Stimulated activated CD8-positive, alpha-beta memory T cell treated with anti-CD3 and anti-CD28 coated beads, Interleukin-4, amount 100 ng/mL, for 48 hours (primary cell): ENCODE results near the gene CCR9.

Source experiments
- DNase-seq: peaks from one replicate; pipeline ENCODE4 v3.0.0-alpha.2; 2020

Gene CCR9

DNA sequence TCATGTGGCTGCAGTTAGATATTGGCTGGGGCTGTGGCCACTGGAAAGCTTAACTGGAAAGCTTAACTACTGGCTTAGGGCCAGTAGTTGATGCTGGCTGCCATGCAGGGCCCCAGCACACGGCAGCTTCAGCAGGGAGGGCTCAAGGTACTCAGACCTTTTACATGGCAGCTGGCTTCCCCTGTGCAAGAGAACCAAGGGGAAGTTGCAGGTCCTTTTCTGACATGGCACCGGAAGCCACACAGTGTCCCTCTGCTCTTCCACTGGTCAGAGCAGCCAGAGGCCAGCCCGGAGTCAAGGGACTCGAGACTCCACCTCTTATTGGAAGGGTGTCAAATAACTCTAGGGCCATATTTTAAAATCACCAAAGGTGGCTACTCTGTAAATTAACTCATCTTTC lies 24.5 kb downstream of the CCR9 start:
- DNase-seq = no peak

DNA sequence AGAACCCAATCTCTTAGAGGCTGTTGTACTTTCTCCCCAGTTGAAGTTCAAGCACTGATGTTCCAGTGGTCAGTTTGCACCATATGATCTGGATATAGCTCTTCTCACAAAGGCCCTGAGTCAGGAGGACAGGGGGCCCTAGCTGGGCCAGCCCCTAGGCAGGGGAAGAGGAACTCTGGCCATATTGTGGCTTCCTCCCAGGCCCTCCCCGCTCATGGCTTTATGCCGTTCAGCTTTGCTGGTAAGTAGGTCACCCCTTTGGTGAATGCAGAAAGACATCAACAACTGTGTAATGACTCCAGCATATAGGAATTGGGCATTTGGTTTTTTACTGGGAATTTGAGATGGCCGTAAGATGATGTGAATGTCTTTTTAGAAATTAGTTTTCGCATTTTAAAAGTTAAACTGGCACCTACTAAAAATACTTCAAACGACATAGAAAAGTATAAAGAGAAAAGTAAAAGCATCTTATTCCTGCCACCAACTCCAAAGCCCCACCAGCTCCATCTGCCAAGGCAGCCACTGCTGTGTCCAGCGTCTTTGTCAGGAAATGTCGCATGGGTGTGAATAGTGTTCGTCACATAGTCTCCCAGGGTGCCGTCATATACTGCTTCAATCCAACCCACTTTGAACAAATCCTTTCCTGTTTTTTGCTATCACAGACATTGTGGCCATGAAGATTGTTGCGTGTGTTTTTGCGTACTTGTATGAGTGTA lies 25.3 kb downstream of the CCR9 start:
- no peak for DNase-seq

DNA sequence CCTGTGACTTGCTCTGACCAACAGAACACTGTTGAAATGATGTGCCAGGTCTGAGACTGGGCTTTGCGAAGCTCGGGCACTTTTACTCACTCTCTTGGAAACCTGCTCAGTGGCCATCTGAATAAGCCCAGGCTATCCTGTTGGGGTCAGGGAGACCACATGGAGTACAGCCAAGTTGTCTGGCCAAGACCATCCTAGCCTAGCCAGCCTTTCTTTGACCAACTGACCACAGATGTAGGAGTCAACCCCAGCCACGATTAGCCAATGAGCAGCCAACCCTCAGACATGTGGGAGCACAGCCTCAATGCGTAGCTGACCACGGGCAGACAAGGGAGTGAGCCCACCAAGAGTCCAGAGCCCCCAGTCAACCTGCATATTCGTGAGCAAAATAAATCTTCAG lies 26.1 kb downstream of the CCR9 start:
- no peak for DNase-seq

DNA sequence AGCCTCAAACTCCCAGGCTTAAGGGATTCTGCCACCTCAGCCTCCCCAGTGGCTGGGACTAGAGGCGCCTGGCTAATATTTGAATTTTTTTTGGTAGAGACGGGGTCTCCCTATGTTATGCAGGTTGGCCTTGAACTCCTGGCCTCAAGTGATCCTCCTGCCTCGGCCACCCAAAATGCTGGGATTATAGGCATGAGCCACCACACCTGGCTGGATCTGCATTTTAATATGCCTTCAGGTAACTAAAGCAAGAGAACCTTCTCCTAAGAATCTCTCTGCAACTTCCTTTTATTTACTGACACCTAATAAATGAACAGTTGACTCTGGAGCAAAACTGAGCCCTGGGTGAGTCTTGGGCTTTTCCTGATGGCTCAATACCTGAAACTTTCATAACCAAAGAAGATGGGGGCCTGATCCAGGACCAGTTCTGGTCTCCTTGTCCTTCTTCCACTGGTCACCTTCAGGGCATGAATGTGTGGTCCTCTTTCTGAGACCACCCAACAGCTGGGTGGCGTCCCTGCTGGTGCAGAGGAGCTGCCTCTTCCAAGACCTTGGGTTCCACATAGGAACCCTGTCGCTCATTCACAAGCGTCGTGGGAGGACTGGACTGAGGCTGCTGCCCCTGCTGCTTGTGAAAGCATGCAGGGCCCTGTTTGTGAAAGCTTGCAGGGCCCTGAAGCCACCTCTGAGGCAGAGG lies 28.2 kb downstream of the CCR9 start:
- no peak for DNase-seq

DNA sequence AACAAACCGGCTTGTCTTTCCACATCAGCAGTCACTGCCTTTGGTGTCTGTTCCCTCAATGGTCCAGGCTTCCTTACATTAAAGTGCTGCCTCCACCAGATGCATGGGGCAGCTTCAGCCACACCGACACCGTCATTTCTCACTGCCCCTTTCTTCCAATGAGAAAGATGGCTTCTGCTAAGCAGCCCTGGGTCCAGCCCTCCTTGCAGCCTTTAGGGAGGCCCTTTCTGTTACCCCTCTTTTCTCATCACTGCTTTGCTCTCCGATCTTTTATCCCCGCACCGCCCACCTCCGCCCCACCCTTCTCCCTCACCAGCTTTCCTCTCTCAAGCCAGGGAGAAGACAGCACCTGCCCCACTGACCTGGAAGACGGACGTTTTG lies 28.7 kb downstream of the CCR9 start:
- no peak for DNase-seq

DNA sequence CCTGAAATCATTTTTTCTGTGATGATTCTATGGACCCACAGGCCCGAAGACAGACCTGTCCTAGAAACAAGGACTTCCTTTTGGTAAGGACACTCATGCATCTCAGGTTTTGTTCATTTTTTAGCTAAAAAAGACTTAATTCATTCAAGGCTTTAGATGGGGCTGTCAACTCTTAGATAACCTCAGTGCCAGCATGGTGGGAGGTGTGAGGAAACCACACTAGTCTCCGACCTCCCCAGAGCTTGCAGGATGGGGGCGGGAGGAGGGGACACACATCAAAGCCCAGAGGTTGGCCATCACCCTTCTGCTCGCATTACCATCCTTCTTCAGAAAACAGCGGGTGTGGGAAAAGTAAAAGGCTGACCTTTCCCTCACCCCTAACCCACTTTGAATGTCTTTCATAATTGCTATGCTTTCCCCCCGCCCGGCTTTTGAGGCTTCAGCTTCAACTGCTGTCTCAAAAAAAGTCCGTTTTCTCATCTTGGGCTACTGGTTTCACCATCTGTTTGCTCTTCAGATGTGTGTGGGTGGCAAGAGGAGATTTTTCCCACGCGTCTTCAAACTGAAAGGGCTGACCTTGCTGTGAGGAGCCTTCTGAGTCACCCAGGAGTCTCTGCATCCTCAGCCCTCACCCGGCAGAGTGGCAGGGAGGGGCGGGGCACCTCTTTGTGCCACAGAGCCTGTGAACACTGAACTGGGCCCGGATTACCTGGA lies 29.3 kb downstream of the CCR9 start:
- peak; percentile 88 for DNase-seq

DNA sequence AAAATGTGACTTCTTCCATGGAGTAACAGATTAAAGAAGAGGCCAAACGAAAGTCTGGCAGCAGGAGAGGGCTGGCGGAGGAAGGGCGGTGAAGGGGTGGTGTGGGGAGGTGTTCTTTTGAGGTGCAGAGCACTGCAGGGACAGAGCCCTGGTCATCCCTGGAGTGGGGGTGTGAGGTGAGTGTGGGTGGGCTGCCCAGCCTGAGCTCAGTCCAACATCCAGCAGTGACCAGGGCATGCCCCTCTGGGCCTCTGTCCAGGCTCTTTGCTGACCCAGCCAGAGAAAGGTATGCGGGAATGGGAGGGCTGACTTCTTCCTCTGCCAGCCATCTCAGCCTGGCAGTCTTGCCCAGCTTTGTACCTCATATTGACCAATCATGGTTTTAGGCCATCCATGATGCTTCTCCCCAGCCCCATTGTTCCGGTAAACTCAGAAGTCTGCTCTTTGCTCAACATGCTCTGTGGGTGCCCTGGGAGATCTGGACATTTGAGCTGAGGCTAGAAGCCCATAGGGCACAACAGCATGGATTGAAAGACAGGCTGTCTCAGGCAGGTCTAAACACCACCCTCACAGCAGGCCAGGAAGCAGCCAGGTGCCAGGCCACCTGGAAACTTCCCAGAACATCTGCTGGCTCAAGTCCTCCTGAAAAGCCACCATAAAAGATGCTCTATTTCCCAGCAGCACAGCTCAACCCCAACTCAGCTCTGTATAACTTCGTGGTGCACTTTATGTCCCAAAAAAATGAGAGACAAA lies 31.0 kb downstream of the CCR9 start:
- DNase-seq = no peak

DNA sequence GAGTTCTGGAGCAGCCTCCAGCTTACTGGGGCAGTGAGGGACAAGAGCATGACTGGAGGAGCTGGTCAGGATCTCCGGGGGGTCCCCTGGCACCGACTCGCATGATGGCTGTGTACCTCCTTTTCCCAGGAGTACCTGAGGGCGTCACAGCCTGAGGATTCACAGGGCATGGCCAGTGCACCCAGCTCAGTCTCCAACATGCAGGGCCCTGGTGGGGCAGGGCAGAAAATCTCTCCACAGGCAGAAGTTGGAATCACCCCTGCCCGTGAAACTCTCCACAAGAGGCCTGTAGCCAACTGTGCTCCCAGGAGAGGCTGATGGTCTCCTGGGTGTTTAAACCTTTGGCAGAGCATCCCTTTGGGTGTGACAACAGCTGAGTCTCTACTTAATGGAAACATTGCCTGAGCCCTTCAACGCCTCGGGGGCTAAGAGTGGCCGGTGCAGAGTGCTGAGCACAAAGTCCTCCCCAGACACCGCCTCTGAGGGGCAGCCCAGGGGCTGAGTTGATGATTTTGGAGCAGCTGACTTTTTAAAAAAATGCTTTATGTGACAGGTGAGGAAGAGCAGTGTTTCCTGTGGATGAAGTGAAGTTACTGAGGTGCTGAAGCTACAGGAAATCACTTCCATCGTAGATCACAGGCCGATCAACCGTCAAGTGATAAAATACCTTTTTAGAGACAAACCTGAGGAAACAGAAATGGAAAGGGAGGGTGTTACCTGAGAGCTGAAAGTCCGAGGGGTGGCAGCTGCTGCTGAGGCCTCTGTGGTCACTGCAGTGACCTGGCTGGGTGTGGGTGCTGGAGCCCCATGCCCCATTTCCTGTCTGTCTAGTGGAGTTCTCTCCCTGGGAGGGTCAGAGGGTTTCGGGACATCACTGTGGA lies 35.1 kb downstream of the CCR9 start:
- no peak for DNase-seq

DNA sequence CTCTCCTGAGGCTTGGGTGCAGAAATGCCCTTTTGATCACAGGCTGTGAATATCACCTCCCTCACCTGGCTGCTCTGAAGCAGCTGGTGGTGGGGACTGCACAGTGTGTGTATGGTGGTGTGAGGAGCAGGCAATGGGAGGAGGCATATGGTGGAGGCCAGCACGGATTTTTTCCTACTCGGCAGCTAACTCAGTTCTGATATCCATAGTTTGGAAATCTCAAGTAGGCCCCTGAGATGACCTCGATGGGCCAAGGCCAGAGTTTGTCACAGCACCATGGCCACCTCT lies 35.6 kb downstream of the CCR9 start:
- no peak for DNase-seq

DNA sequence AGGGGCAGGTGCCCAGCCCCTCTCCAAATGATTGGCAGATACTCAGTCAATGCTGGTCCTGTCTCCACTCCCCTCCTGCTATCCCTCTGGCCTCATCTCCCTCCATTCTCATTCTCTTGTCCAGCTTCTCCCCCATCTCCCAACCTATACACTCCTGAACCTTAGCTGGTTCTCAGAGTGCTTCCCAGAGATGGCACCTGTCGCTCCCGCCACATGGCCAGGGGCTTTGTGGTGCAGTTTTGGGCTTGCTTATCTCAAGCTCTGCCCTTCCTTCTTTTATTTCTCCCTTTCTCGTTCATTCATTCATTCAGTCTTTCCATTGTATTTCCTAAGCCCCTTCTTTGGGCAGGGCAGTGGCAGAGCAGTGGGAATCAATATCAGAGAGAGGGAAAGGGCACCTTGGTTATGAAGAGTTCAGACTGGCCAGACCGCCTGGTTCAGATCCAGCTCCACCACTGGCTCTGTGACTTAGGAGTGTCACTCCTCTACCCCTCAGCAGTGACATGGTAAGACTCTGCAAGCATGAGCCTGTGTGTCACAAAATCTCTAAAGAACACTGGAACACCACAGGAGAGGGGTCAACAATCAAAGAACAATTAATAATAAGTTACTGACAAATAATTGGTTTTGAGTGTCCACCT lies 36.7 kb downstream of the CCR9 start:
- no peak for DNase-seq

DNA sequence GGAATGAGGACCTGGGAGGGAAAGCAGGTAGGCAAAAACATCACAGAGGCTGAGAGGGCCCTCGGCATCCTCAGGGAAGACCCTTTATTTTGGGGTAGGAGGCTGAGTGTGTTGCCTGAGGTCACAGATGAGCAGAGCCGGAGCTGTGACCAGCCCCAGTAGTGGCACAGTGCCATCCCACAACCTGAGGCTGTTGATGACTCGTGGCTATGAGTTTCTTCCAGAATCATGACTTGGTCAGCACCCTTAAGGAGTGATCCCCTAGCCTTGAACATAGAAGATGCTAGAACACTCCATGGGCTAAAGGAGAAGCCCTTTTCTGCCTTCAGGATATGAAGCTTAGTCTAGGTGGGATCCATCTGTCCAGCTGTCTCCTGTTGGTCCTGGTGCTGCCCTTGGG lies 37.4 kb downstream of the CCR9 start:
- no peak for DNase-seq

DNA sequence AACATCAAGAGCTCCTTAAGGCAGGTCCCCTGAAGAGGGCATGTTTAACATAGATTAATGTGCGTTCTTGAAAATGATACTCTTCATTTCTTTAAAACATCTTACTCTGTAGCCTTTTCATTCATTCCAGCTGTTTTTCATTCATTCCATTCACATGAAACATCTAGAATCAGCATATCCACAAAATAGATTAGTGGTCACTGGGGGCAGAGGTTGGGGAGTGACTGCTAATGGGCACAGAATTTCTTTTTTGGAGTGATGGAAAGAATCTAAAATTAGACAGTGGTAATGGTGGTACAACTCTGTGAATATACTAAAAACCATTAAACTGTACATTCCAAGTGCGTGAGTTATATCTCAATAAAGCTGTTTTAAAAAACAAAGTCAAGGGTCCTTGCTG lies 41.5 kb downstream of the CCR9 start:
- no peak for DNase-seq

DNA sequence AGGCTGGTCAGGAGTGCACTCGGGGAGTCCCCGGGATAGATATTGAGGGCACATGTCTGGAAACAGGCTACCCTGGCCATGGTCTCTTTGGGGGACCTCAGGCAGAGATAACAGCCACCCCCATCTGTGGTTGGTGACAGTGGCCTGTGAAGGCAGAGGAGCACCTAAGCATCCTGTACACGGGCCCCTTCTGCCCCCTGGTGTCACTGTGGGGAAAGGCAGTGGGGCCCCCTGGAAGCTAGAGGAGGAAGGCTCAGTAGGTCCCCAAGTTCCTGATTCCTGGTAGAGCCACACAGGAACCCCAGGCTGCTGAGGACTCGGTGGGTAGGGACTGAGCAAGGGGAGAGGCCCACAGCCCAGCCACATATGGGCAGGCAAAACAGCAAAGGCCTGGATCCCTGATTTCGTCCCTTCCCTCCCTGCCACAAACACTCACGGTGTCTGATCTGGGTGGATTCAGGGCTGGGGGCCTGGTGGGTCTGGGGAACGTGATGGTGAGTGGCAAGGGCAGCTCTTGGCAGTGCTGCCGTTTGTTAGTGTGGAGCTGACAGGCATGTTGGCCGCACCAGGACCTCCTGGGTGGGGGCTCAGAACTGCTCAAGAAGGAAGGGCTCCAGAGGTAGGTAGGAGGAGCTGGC lies 42.8 kb downstream of the CCR9 start:
- peak; percentile 82 for DNase-seq

DNA sequence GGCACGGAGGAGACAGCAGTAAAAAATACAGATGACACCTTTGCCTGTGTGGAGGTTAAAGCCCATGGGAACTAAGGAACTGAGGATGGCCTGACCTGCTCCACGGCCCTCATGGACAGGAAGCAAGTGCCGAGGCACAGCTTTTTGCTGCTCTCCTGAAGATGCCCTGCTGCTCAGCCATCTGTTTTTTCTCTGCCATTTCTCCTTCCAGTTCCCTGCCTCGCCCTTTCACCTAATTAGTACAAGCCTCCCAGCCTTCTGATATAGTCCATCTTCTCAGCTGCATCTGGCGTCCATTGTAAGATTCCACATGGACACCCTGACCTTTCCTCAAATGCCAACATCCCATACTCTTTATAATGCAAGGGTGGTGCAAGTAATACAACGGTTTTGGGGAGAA lies 45.2 kb downstream of the CCR9 start:
- no peak for DNase-seq

DNA sequence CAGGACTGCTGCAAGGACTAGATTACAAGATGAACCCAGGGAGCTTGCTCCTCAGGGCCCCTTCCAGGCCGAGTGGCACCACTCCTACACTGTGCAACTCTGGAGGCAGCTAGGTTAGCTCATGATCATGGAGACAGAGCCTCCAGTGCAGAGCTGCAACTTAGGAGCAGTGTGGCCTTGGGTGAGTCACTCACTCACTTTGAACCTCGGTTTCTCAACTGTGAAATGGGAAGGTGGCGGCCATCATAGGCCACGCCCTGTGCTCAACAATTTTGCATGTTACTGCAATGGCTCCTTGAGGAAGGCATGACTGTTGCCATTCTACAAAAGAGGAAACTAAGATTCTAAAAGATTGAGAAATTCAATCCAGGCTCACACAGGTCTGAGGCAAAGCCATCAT lies 45.8 kb downstream of the CCR9 start:
- no peak for DNase-seq

DNA sequence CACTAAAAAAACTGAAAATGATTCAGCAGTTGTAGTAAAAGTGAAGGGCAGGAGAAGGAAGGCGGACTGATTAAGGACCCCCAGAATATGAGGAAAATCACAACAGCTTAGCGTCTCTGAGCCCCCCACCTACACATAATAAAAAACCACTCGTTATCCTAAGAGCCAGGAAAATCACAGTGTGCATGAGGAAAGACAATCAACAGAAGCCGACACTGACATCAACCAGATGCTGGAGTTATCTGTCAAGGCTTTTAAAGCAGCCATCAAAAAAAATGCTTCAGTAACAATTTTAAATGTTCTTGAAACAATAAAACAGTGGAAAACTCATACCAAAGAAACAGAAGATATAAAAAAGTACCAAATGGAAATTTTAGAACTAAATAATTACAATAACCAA lies 47.2 kb downstream of the CCR9 start:
- DNase-seq = no peak

DNA sequence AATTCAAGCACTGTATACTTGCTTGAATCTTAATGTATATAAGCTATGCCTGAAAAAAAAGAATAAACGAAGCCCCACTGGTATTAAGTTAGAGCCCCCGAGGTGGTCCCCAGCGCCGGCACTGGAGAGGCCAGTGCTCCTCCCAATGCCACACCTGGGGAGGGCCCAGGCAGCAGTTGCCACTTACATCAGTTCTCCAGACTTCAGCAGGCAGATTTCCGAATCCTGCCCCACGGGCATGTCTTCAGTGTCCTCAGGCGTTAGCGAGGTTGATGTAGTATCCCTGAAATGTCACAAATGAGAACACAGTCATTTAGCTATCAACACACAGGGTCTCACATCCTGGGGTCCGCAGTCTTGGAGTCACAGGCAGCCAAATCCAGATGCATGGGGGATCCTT lies 49.9 kb downstream of the CCR9 start:
- no peak for DNase-seq

DNA sequence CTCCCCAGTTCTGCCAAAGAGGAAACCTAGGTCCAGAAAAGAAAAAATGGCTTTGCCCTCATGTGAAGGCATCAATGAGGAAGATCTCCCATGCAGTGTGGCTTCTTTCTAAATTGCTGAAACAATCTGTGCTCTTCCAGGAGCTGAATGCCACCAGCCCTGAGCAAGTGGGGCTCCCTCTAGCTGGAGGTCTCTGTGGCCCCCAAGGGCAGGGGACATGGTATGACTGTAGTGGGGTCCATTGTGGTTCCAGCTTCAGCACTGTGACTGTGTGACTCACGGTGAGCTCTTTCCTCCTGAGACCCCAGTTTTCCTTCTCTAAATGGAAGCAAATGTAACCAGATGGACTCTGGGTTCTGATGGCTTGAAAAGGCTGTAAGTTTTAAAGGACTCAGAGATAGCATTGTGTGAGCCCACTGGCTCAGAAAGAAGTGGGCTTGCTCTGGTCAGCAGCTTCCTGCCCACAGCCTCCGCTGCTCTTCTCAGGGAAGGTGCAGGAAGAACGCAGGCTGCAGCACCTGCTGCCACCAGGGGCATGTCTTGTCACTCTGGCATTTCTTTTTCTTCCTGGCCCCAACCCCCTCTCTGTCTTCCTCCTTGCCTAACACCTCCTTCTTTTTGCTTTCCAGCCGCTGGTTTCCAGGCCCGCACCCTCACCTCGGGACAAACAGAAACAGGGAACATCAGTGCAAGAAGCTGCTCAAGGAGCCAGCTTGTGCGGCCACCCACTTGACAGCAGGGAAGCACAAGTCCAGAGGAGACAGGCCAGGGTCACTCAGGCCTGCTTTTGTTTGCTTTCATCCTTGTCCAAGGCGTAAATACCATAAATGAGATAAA lies 51.1 kb downstream of the CCR9 start:
- no peak for DNase-seq

DNA sequence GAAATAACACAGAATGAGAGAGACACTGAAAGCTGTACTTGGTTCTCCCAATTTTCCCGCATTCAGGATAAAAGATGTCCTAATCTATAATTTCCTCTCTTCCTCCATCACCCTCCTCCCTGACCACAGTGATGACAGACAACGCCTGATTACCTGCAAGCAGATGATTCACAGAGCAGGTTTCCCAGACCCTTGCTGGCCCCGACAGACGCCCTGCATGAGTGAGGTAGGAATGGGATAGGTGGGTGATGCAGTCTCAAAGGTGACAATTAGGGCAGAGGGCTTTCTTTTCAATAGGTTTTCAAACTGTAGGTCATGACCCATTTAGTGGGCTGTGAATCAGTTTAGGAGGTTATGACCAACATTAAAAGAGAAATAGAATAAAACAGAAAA lies 51.7 kb downstream of the CCR9 start:
- no peak for DNase-seq

DNA sequence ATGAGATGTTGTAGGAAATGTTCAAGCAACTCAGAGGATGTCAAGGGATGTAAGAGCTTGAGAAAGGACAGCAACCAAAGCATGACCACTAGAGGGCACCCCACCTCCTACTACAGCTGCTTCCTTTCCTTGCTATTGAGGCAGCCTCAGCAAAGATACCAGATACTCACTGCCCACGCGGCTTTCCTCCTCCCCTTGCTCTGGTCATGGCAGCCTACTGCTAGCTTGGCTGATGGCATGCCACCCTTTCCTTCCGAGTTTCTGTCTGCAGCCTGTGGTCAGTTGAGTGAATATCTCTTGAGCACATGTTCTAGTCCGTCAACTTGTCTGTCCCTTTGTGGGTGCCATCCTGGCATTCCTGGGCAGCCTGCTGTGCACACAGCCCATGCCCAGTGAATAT lies 52.5 kb downstream of the CCR9 start:
- peak; percentile 92 for DNase-seq

DNA sequence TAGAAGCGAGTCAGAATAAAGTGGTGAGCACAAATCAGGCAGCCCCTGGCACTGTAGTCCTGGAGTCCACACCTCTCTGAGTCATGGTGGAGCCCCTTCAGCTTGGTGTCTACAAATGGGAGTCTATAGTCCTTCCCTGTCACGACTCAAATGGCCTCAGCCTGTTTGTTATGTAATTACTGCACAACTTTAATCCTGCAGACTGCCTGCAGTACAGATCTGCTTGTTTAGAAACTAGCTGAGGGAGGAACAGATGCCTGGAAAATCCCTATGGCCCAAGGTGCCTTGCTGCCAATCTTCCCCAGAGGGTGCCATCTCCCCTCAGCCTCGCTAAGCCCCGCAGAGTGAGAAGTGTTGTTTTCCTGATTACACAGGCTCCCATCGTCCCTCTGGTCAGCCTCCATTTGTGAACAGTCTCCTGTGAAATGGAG lies 53.0 kb downstream of the CCR9 start:
- DNase-seq = no peak
